H1 (cell line): ENCODE results near the gene ADIPOR2. TPM values are rescaled to one million over a fixed set of nuclear protein-coding genes. Genes with fewer than 3 reads are reported as not detected.

Experiments used
- CTCF ChIA-PET: fragments of 300-600 bp; sonication (Branson Sonifier 250); formaldehyde crosslinking; loops from one replicate; lab custom pipeline; 2021; ENCODE audit not compliant: partially characterized antibody; lab: Charles Lee
- POLR2A ChIA-PET: fragments of 300-600 bp; sonication (Branson Sonifier 250); formaldehyde crosslinking; loops from one replicate; lab custom pipeline; 2021; ENCODE audit warnings: inconsistent platforms; ENCODE audit not compliant: partially characterized antibody; lab: Charles Lee
- DNase-seq, 2 experiments: peaks; one replicate each; pipeline versions ENCODE4 v3.0.0 to v3.0.0-alpha.2; 2010 to 2022; ENCODE audit warnings: low spot score in 2 of 2, low read depth in 1 of 2, mixed read lengths in 1 of 2
- FAIRE-seq: peaks from 2 replicates; lab custom pipeline; 2011; peaks lifted over from hg19 to GRCh38; lab: Jason Lieb, UNC
- H2AFZ ChIP-seq: 2 replicates; pipeline ENCODE4 v1.8.1; 2012; ENCODE audit warnings: low read length, inconsistent platforms
- H2AK5ac ChIP-seq: 2 replicates; pipeline ENCODE4 v1.6.1; 2013; ENCODE audit warnings: low read depth, low read length
- H2BK120ac ChIP-seq: replicated peaks from 2 replicates; pipeline ENCODE3; 2013; ENCODE audit warnings: low read depth, low read length, inconsistent platforms
- H2BK12ac ChIP-seq: 2 replicates; pipeline ENCODE4 v1.6.1; 2013; ENCODE audit warnings: low read depth, low read length
- H2BK15ac ChIP-seq: 2 replicates; pipeline ENCODE4 v1.6.1; 2013; ENCODE audit warnings: low read length
- H2BK20ac ChIP-seq: 2 replicates; pipeline ENCODE4 v1.6.1; 2013; ENCODE audit warnings: low read length
- H2BK5ac ChIP-seq: 2 replicates; pipeline ENCODE4 v1.6.1; 2013; ENCODE audit warnings: low read depth, low read length
- H3K14ac ChIP-seq: 2 replicates; pipeline ENCODE4 v1.6.1; 2013; ENCODE audit warnings: inconsistent platforms; ENCODE audit not compliant: insufficient read length
- H3K18ac ChIP-seq: 2 replicates; pipeline ENCODE4 v1.6.1; 2013; ENCODE audit warnings: low read length; ENCODE audit errors: extremely low read depth
- H3K23ac ChIP-seq: 2 replicates; pipeline ENCODE4 v1.6.1; 2013; ENCODE audit warnings: inconsistent platforms; ENCODE audit not compliant: insufficient read length
- H3K23me2 ChIP-seq: 2 replicates; pipeline ENCODE4 v1.6.1; 2013; ENCODE audit warnings: low read depth, low read length
- H3K27ac ChIP-seq: 2 replicates; pipeline ENCODE4 v1.6.1; 2011; ENCODE audit warnings: low read depth, low read length, inconsistent platforms
- H3K27me3 ChIP-seq, 4 experiments: replicated peaks in 1 of 4; 1 replicate in 1 of 4; 2 replicates in 3 of 4; pipeline versions ENCODE4 v1.6.1 to v1.8.1; 2011 to 2013; ENCODE audit warnings: low read length in 3 of 4, mild to moderate bottlenecking in 3 of 4, inconsistent platforms in 2 of 4, mixed read lengths in 2 of 4, moderate library complexity in 1 of 4; ENCODE audit not compliant: control insufficient read depth in 3 of 4, insufficient read depth in 3 of 4; ENCODE audit errors: extremely low read depth in 1 of 4
- H3K36me3 ChIP-seq, 4 experiments: 2 replicates each; pipeline versions ENCODE4 v1.6.1 to v1.8.1; 2011 to 2013; ENCODE audit warnings: mild to moderate bottlenecking in 4 of 4, low read length in 3 of 4, moderate library complexity in 2 of 4, control low read depth in 1 of 4, inconsistent platforms in 1 of 4; ENCODE audit not compliant: insufficient read depth in 4 of 4, control insufficient read depth in 2 of 4
- H3K4ac ChIP-seq: replicated peaks from 2 replicates; pipeline ENCODE3; 2013; ENCODE audit warnings: low read length, low read depth, mixed read lengths, inconsistent platforms; ENCODE audit not compliant: insufficient read length
- H3K4me1 ChIP-seq, 4 experiments: replicated peaks in 1 of 4; 1 replicate in 1 of 4; 2 replicates in 3 of 4; pipeline versions ENCODE4 v1.6.1 to v1.8.1; 2011 to 2013; ENCODE audit warnings: low read length in 3 of 4, inconsistent platforms in 2 of 4, mixed read lengths in 1 of 4; ENCODE audit not compliant: insufficient read depth in 4 of 4, control insufficient read depth in 3 of 4
- H3K4me2 ChIP-seq, 2 experiments: 2 replicates each; pipeline versions ENCODE4 v1.6.1 to v1.8.1; 2011 to 2013; ENCODE audit warnings: low read depth in 2 of 2, low read length in 2 of 2, control low read depth in 1 of 2, inconsistent platforms in 1 of 2, mild to moderate bottlenecking in 1 of 2; ENCODE audit not compliant: insufficient read depth in 1 of 2
- H3K4me3 ChIP-seq, 4 experiments: fragments of 200-600, 300-600 bp in 1 of 4; sonication (generic), shearing (Covaris generic), sonication (Bioruptor Twin) in 1 of 4; 2 replicates each; pipeline versions ENCODE4 v1.5.1 to v1.8.1; 2011 to 2016; ENCODE audit warnings: low read length in 4 of 4, low read depth in 3 of 4, control low read depth in 2 of 4, inconsistent platforms in 2 of 4, mild to moderate bottlenecking in 2 of 4, mixed read lengths in 1 of 4, moderate library complexity in 1 of 4; ENCODE audit not compliant: insufficient read depth in 2 of 4; ENCODE audit errors: extremely low read depth in 1 of 4
- H3K56ac ChIP-seq: replicated peaks from 2 replicates; pipeline ENCODE3; 2013; ENCODE audit warnings: low read depth, mild to moderate bottlenecking, mixed read lengths, low read length, inconsistent platforms; ENCODE audit not compliant: insufficient read length
- H3K79me1 ChIP-seq: 2 replicates; pipeline ENCODE4 v1.6.1; 2013; ENCODE audit warnings: low read depth, low read length, control low read depth
- H3K79me2 ChIP-seq, 2 experiments: 2 replicates each; pipeline versions ENCODE4 v1.6.1 to v1.8.1; 2012 to 2013; ENCODE audit warnings: low read length in 2 of 2, mild to moderate bottlenecking in 2 of 2, inconsistent platforms in 1 of 2; ENCODE audit not compliant: insufficient read depth in 2 of 2, control insufficient read depth in 1 of 2
- H3K9ac ChIP-seq, 4 experiments: replicated peaks in 1 of 4; 1 replicate in 1 of 4; 2 replicates in 3 of 4; pipeline versions ENCODE4 v1.6.1 to v1.8.1; 2011 to 2013; ENCODE audit warnings: low read depth in 3 of 4, low read length in 3 of 4, control low read depth in 2 of 4, mild to moderate bottlenecking in 2 of 4, moderate library complexity in 2 of 4, inconsistent platforms in 1 of 4; ENCODE audit errors: extremely low read depth in 1 of 4
- H3K9me3 ChIP-seq, 2 experiments: 2 replicates each; pipeline versions ENCODE4 v1.6.1 to v1.8.1; 2012 to 2013; ENCODE audit warnings: mild to moderate bottlenecking in 2 of 2, moderate library complexity in 2 of 2, control low read depth in 1 of 2, inconsistent platforms in 1 of 2, low read depth in 1 of 2, low read length in 1 of 2, mixed read lengths in 1 of 2; ENCODE audit not compliant: insufficient read depth in 2 of 2
- H4K20me1 ChIP-seq, 2 experiments: replicated peaks in 1 of 2; 2 replicates each; pipeline versions ENCODE3 to v1.8.1; 2011 to 2013; ENCODE audit warnings: inconsistent platforms in 2 of 2, low read length in 2 of 2, mild to moderate bottlenecking in 1 of 2; ENCODE audit not compliant: insufficient read depth in 2 of 2, control insufficient read depth in 1 of 2
- H4K5ac ChIP-seq: 2 replicates; pipeline ENCODE4 v1.6.1; 2013; ENCODE audit warnings: low read length, low read depth, mixed read lengths, inconsistent platforms; ENCODE audit not compliant: insufficient read length
- H4K8ac ChIP-seq: 2 replicates; pipeline ENCODE4 v1.8.0; 2013; ENCODE audit warnings: mild to moderate bottlenecking, moderate library complexity, low read length, inconsistent platforms; ENCODE audit not compliant: insufficient read depth; ENCODE audit errors: extremely low read depth
- H4K91ac ChIP-seq: replicated peaks from 2 replicates; pipeline ENCODE3; 2013; ENCODE audit warnings: low read length, mixed read lengths, inconsistent platforms; ENCODE audit not compliant: insufficient read length
- FOSL1 ChIP-seq: IDR thresholded peaks from 2 replicates; pipeline ENCODE4 v1.6.1; 2011; ENCODE audit warnings: mild to moderate bottlenecking, low read depth, low read length, moderate library complexity; ENCODE audit not compliant: insufficient read depth
- POLR2AphosphoS5 ChIP-seq: IDR thresholded peaks from 2 replicates; pipeline ENCODE4 v1.6.1; 2011; ENCODE audit warnings: low read depth, low read length
- SP1 ChIP-seq: IDR thresholded peaks from 2 replicates; pipeline ENCODE4 v1.6.1; 2011; ENCODE audit warnings: low read depth, low read length
- SP4 ChIP-seq: IDR thresholded peaks from 2 replicates; pipeline ENCODE4 v1.6.1; 2012; ENCODE audit warnings: low read length, inconsistent platforms
- TEAD4 ChIP-seq: IDR thresholded peaks from 2 replicates; pipeline ENCODE4 v1.6.1; 2012; ENCODE audit warnings: low read depth, low read length, inconsistent platforms, mixed read lengths
- WGBS, 2 experiments: shearing (Covaris generic) in 1 of 2; methylation state at CpG; one replicate each; pipeline versions ENCODE4 v1.1.6 to v1.1.7; 2013 to 2015; ENCODE audit warnings: low lambda C conversion rate in 2 of 2, mixed read lengths in 2 of 2, inconsistent platforms in 1 of 2, low coverage in 1 of 2, missing lambda C conversion rate in 1 of 2; ENCODE audit not compliant: insufficient replicate concordance in 2 of 2, insufficient coverage in 1 of 2, insufficient read length in 1 of 2; ENCODE audit errors: extremely low coverage in 1 of 2, missing lambda C conversion rate in 1 of 2; 5-methylcytosine and 5-hydroxymethylcytosine counted together
- long read RNA-seq, 2 experiments: library from RNA in 1 of 2; library from capped mRNA in 1 of 2; stranded (forward); transcript quantifications; one replicate each; pipeline ENCODE4 v2.0.0, GENCODE V29; 2021; ENCODE audit warnings: inconsistent platforms in 1 of 2
- polyA minus RNA-seq, 3 experiments: library from RNA; depleted of rRNA, polyadenylated mRNA; stranded (reverse); fragments of >200 nt; gene quantifications; 1 replicate in 2 of 3; 2 replicates in 1 of 3; pipeline ENCODE4 v1.2.3, GENCODE V29; 2011
- polyA plus RNA-seq, 7 experiments: library from polyadenylated mRNA; depleted of rRNA in 3 of 7; stranded (reverse) in 5 of 7; unstranded in 2 of 7; fragments of >200 nt in 5 of 7; fragments of 200-250 nt in 2 of 7; gene quantifications; 1 replicate in 5 of 7; 2 replicates in 1 of 7; 4 replicates in 1 of 7; pipeline versions ENCODE4 v1.2.1 to v1.2.3, GENCODE V29; 2011 to 2013; ENCODE audit warnings: missing spikeins in 2 of 7, mixed read lengths in 2 of 7
- total RNA-seq: library from RNA; stranded (reverse); fragmentation: NEBNext Ultra II Directional; extraction: Animal tissue kit (Norgen Biotek cat#: 25700); gene quantifications from 2 replicates; pipeline ENCODE4 v1.2.1, GENCODE V29; 2021
- TF ChIP-seq, protein P1 (sequence below): IDR thresholded peaks from 2 replicates; pipeline ENCODE4 v1.6.1; 2012; ENCODE audit warnings: inconsistent platforms

ADIPOR2 gene, protein sequence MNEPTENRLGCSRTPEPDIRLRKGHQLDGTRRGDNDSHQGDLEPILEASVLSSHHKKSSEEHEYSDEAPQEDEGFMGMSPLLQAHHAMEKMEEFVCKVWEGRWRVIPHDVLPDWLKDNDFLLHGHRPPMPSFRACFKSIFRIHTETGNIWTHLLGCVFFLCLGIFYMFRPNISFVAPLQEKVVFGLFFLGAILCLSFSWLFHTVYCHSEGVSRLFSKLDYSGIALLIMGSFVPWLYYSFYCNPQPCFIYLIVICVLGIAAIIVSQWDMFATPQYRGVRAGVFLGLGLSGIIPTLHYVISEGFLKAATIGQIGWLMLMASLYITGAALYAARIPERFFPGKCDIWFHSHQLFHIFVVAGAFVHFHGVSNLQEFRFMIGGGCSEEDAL
- total RNA-seq: 46.4 and 50.8 TPM in 2 replicates
- polyA plus RNA-seq (2011; rRNA removed): 13.9 and 17.5 TPM in 2 replicates
- 15.7 TPM for polyA plus RNA-seq (2011; cell fraction: cytosol; rRNA removed)
- 10.5 TPM for polyA plus RNA-seq (2011; cell fraction: nucleus; rRNA removed)
- polyA plus RNA-seq (2012, experiment 1 of 2): 25.0 to 33.0 TPM (median 29.1 TPM) in 4 replicates
- polyA plus RNA-seq (2012, experiment 2 of 2): 5.8 TPM
- polyA plus RNA-seq (2013, experiment 1 of 2): 22.5 TPM
- polyA plus RNA-seq (2013, experiment 2 of 2): 28.5 TPM
- 28.8 and 29.0 TPM in 2 replicates for polyA minus RNA-seq (2011; rRNA and poly(A)+ RNA removed)
- 12.8 TPM for polyA minus RNA-seq (2011; cell fraction: cytosol; rRNA and poly(A)+ RNA removed)
- polyA minus RNA-seq (2011; cell fraction: nucleus; rRNA and poly(A)+ RNA removed): 20.7 TPM
- long read RNA-seq, experiment 1, full-length matches to known transcripts: 2 of 29 reads
- long read RNA-seq, experiment 1, partial matches to known transcripts: 19 of 29 reads
- long read RNA-seq, experiment 1, other reads (novel, unspliced or antisense): 8 of 29 reads
- long read RNA-seq, experiment 2, full-length matches to known transcripts: 2 of 4 reads
- long read RNA-seq, experiment 2, partial matches to known transcripts: 0 of 4 reads
- long read RNA-seq, experiment 2, other reads (novel, unspliced or antisense): 2 of 4 reads

DNA sequence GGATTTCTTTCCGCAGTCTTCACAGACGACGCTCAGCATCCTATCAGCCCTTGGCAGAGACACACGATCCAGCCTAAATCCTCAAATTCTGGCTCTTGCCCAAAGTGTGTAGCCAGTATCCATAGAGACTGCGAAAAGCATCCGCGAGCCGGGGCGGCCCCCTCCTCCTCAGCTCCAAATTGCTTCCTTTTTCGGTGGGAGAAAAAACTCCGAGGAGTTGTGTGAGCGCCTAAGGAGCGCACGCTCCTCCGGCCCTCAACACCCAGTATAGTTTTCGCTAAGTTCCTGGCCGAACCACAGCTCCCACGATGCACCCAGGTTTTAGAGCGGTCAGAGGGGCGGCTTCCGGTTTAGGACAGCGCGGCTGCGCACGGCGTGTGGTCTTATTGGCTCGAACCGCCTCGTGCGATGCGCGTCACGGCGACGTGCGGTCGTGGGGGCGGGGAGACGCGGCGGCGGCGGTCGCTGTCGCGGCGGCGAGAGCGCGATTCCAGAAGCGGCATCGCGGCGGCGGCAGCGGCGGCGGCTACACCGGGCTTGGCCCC lies at the start of gene ADIPOR2:
ADIPOR2 (plus strand) TSS at position 493 of the 545 bp plus-strand sequence. CDS start 63,274 bp downstream, outside the sequence.
- ChIA-PET CTCF (interaction anchor here (1.1 to 1.9 kb wide), 3 partner anchors 31 to 100 kb away, joined by 3 to 8 read pairs (median 4); no protein-coding TSS in a partner anchor), POLR2A (interaction anchor here (0.6 to 2.6 kb wide), 18 partner anchors 9 to 290 kb away, joined by 3 to 10 read pairs (median 4); partner anchors contain the start of gene FBXL14)
- Histone ChIP-seq H2AFZ (peak within 1 kb of the TSS; percentile 97; the same call in 1 of the 2 replicates), H3K9me3 (no peaks in the 10 kb centered on the region), H2BK12ac (no peak within 1 kb of the TSS), H2BK20ac (no peak within 1 kb of the TSS), H4K91ac (peak within 1 kb of the TSS; percentile 52), H2BK15ac (0 out of 2 replicates have a peak within 1 kb of the TSS, but pooled peaks have one; percentile 22), H4K8ac (peak within 1 kb of the TSS; percentile 76), H3K4me3 (peak within 1 kb of the TSS; percentile 77 to 93 (median 90)), H3K23me2 (peaks cover 2% of the 10 kb centered on the region; the same call in 1 of the 2 replicates), H4K5ac (peak within 1 kb of the TSS; percentile 81), H3K27me3 (no peaks in the 10 kb centered on the region), H2BK120ac (no peak within 1 kb of the TSS), H2AK5ac (no peak within 1 kb of the TSS), H3K18ac (peak within 1 kb of the TSS; percentile 95), H2BK5ac (0 out of 2 replicates have a peak within 1 kb of the TSS, but pooled peaks have one; percentile 64), H3K27ac (peak within 1 kb of the TSS; percentile 81), H3K9ac (peak within 1 kb of the TSS; percentile 79 to 86 (median 84)), H3K36me3 (no peaks in the 10 kb centered on the region), H3K4me2 (peak within 1 kb of the TSS; percentile 66 to 82), H3K4me1 (no peaks in the 10 kb centered on the region; a peak in 1 of 7 replicates), H3K14ac (peak within 1 kb of the TSS; percentile 40), H3K79me2 (peaks cover 10 to 42% of the 10 kb centered on the region in 2 experiments), H3K56ac (peak within 1 kb of the TSS; percentile 62), H3K4ac (no peak within 1 kb of the TSS), H3K23ac (no peak within 1 kb of the TSS), H4K20me1 (peaks cover 0 to 4% of the 10 kb centered on the region in 2 experiments), H3K79me1 (no peaks in the 10 kb centered on the region)
- DNase-seq (peak; percentile 86 to 94), FAIRE-seq (peak; percentile 28)
- WGBS, 2 experiments: 1% methylated on average over 43 of the region's 59 CpGs; no CpG with 5 or more reads in 1 of the 2 experiments
- TF ChIP-seq, protein P1, sequence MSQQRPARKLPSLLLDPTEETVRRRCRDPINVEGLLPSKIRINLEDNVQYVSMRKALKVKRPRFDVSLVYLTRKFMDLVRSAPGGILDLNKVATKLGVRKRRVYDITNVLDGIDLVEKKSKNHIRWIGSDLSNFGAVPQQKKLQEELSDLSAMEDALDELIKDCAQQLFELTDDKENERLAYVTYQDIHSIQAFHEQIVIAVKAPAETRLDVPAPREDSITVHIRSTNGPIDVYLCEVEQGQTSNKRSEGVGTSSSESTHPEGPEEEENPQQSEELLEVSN: peak; percentile 84
- TF ChIP-seq SP4 (peak; percentile 64; the same call in 1 of the 2 replicates), SP1 (peak; percentile 41; the same call in 1 of the 2 replicates), FOSL1 (no peak), TEAD4 (no peak), POLR2AphosphoS5 (peak; percentile 79)
